Mesenchymal stem cell (in vitro differentiated cells and primary cell): Measurements from ENCODE around the gene CCDC73.

ENCODE experiments used
- DNase-seq: peaks from one replicate; pipeline ENCODE4 v3.0.0-alpha.2; 2013
- H2AFZ ChIP-seq: one replicate; pipeline ENCODE4 v1.6.1; 2013; ENCODE audit warnings: low read depth, mild to moderate bottlenecking, control low read depth, inconsistent platforms, low read length, moderate library complexity
- H2AK5ac ChIP-seq: 2 replicates; pipeline ENCODE4 v1.6.1; 2013; ENCODE audit warnings: low read length, moderate library complexity, mild to moderate bottlenecking, inconsistent platforms; ENCODE audit not compliant: severe bottlenecking
- H2BK120ac ChIP-seq: one replicate; pipeline ENCODE4 v1.6.1; 2013; ENCODE audit warnings: low read depth, mild to moderate bottlenecking, inconsistent platforms, low read length, moderate library complexity
- H2BK12ac ChIP-seq, 2 experiments: one replicate each; pipeline ENCODE4 v1.6.1; 2013; ENCODE audit warnings: inconsistent platforms in 2 of 2, low read length in 2 of 2, mild to moderate bottlenecking in 2 of 2, moderate library complexity in 2 of 2, control low read depth in 1 of 2
- H2BK15ac ChIP-seq: one replicate; pipeline ENCODE4 v1.6.1; 2013; ENCODE audit warnings: mild to moderate bottlenecking, low read depth, inconsistent platforms; ENCODE audit not compliant: poor library complexity, severe bottlenecking
- H2BK5ac ChIP-seq: 2 replicates; pipeline ENCODE4 v1.6.1; 2013; ENCODE audit warnings: low read depth, mild to moderate bottlenecking, low read length, control low read depth, inconsistent platforms; ENCODE audit not compliant: poor library complexity, severe bottlenecking
- H3K14ac ChIP-seq, 2 experiments: one replicate each; pipeline ENCODE4 v1.6.1; 2013; ENCODE audit warnings: inconsistent platforms in 2 of 2, low read length in 2 of 2, control low read depth in 1 of 2, mild to moderate bottlenecking in 1 of 2, moderate library complexity in 1 of 2
- H3K18ac ChIP-seq, 2 experiments: one replicate each; pipeline ENCODE4 v1.6.1; 2013; ENCODE audit warnings: inconsistent platforms in 2 of 2, low read length in 2 of 2, control low read depth in 1 of 2, low read depth in 1 of 2, mild to moderate bottlenecking in 1 of 2
- H3K23ac ChIP-seq, 2 experiments: one replicate each; pipeline ENCODE4 v1.6.1; 2013; ENCODE audit warnings: inconsistent platforms in 2 of 2, low read length in 2 of 2, mild to moderate bottlenecking in 2 of 2, moderate library complexity in 2 of 2, control low read depth in 1 of 2
- H3K27ac ChIP-seq: 2 replicates; pipeline ENCODE4 v1.5.1; 2013; ENCODE audit warnings: mild to moderate bottlenecking, moderate library complexity, low read length, control low read depth, inconsistent platforms; ENCODE audit not compliant: poor library complexity, severe bottlenecking
- H3K27me3 ChIP-seq, 2 experiments: 2 replicates each; pipeline versions ENCODE4 v1.6.1 to v1.7.0; 2013; ENCODE audit warnings: low read length in 2 of 2, mild to moderate bottlenecking in 2 of 2, moderate library complexity in 2 of 2, control low read depth in 1 of 2, inconsistent platforms in 1 of 2; ENCODE audit not compliant: control insufficient read depth in 1 of 2, insufficient read depth in 1 of 2
- H3K36me3 ChIP-seq, 2 experiments: 2 replicates each; pipeline versions ENCODE4 v1.6.1 to v1.7.0; 2013; ENCODE audit warnings: low read length in 2 of 2, control low read depth in 1 of 2, inconsistent platforms in 1 of 2, low read depth in 1 of 2, mild to moderate bottlenecking in 1 of 2; ENCODE audit not compliant: insufficient read depth in 2 of 2, control insufficient read depth in 1 of 2
- H3K4ac ChIP-seq, 2 experiments: one replicate each; pipeline ENCODE4 v1.6.1; 2013; ENCODE audit warnings: inconsistent platforms in 2 of 2, low read length in 2 of 2, mild to moderate bottlenecking in 2 of 2, moderate library complexity in 2 of 2, control low read depth in 1 of 2, low read depth in 1 of 2
- H3K4me1 ChIP-seq: 2 replicates; pipeline ENCODE4 v1.6.1; 2013; ENCODE audit warnings: low read depth, low read length, control low read depth; ENCODE audit not compliant: control insufficient read depth, insufficient read depth
- H3K4me2 ChIP-seq: 2 replicates; pipeline ENCODE4 v1.6.1; 2013; ENCODE audit warnings: low read length, mild to moderate bottlenecking, inconsistent platforms; ENCODE audit not compliant: poor library complexity, severe bottlenecking
- H3K4me3 ChIP-seq, 2 experiments: 2 replicates each; pipeline versions ENCODE4 v1.5.1 to v1.7.0; 2013; ENCODE audit warnings: low read length in 2 of 2, mild to moderate bottlenecking in 2 of 2, control low read depth in 1 of 2, low read depth in 1 of 2; ENCODE audit not compliant: insufficient read depth in 1 of 2
- H3K79me1 ChIP-seq: replicated peaks from 2 replicates; pipeline ENCODE4 v1.6.1; 2013; ENCODE audit warnings: mild to moderate bottlenecking, control low read depth, low read length, inconsistent platforms; ENCODE audit not compliant: poor library complexity, severe bottlenecking
- H3K9ac ChIP-seq: 2 replicates; pipeline ENCODE4 v1.7.0; 2013; ENCODE audit warnings: mild to moderate bottlenecking, low read length, moderate library complexity
- H3K9me3 ChIP-seq: 2 replicates; pipeline ENCODE4 v1.7.0; 2013; ENCODE audit warnings: mild to moderate bottlenecking, low read length; ENCODE audit not compliant: control insufficient read depth
- H4K8ac ChIP-seq: one replicate; pipeline ENCODE4 v1.6.1; 2013; ENCODE audit warnings: inconsistent platforms, mild to moderate bottlenecking, low read length, moderate library complexity
- H4K91ac ChIP-seq: one replicate; pipeline ENCODE4 v1.6.1; 2013; ENCODE audit warnings: mild to moderate bottlenecking, low read length, inconsistent platforms
- WGBS: methylation state at CpG from one replicate; pipeline ENCODE4 v1.1.7; 2013; ENCODE audit warnings: mixed read lengths; 5-methylcytosine and 5-hydroxymethylcytosine counted together

Gene CCDC73

DNA sequence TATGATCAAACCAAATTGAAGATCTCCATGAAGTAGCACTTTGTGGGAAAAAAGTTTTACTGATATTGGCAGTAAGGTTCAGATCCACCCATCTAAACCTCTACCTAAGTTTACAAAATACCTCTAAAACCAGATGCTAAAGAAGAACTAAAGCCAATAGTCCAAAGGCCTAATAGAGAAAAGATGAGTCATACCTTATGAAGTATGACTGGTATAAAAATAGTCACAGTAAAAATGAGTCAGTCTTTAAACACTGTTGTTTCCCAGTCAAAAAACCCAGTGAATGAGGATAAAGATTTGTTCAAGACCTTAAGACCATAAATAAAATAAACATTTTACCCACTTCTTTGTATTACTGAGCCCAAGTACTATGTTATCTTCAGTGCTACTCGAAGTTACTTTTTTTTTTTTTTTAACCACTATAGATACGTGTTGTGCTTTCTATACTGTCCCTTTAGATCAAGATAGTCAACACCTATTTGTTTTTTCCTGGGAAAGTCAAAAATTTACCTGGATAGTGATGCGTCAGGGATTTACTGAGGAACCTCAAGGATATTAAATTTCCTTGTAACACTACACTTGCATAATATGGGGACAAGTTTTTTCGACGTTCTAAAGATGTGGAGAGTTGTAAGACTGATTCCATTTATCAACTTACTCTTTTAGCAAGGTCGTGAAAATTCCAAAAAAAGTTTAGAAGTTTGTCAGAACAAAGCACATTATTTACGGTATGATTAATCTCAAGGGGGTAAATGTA, 87.3 kb downstream of the CCDC73 start:
- Histone ChIP-seq H3K23ac (no peak overlapping the region), H2BK120ac (no peak overlapping the region), H3K27ac (no peak overlapping the region), H4K8ac (no peak overlapping the region), H3K9ac (peak overlapping the region; percentile 71), H2BK5ac (no peak overlapping the region), H3K36me3 (no peaks in the 10 kb centered on the region), H3K79me1 (no peaks in the 10 kb centered on the region), H4K91ac (no peak overlapping the region), H2AK5ac (no peak overlapping the region), H3K14ac (no peak overlapping the region), H3K18ac (no peak overlapping the region), H3K27me3 (peaks cover 0 to 6% of the 10 kb centered on the region in 2 experiments), H2BK15ac (no peak overlapping the region), H2AFZ (no peak overlapping the region), H3K9me3 (no peaks in the 10 kb centered on the region), H3K4me2 (no peak overlapping the region), H3K4me1 (no peaks in the 10 kb centered on the region), H2BK12ac (no peak overlapping the region), H3K4ac (no peak overlapping the region), H3K4me3 (no peak overlapping the region)
- 80% methylated on average over 1 of the region's 7 CpGs for WGBS
- DNase-seq, result peak; percentile 63

DNA sequence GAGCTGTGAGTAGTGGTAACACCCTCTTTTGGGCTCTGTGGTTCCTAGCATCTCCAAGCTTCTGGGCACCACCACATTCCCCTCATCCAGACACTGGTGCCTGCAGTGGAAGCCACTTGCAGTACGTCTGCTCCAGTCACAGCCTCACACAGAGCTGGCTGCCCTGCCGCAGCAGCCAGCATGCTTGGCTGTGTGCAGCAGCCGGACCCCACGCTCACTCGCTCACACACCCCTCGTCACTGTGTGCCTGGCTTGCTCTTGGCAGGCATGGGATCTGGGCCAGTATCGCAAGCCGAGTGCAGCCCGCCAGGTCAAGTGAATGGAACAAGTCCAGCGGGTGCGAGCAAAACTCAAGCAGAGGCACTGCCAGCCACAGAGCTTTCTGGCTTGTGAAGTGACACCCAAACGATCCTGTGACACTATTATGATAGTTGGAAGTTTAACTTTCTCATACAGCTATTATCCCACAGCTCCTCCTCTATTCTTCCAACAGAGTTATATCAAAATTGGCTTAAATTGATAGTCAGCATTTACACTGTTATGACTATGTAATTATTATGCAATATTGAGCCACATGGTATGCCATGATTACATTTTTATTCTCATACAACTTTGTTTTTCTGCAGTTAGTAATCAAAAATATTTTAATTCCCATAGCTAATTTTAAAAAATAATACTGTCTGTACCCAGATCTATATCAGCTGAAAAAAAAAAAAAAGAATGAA, 89.0 kb downstream of the CCDC73 start:
- Histone ChIP-seq H2BK120ac (no peak overlapping the region), H2BK12ac (no peak overlapping the region), H3K23ac (no peak overlapping the region), H4K91ac (no peak overlapping the region), H3K4me1 (no peaks in the 10 kb centered on the region), H4K8ac (no peak overlapping the region), H3K9ac (no peak overlapping the region), H3K18ac (no peak overlapping the region), H3K9me3 (no peaks in the 10 kb centered on the region), H3K4me2 (no peak overlapping the region), H2BK5ac (no peak overlapping the region), H2AK5ac (no peak overlapping the region), H3K14ac (peak overlapping the region in 1 of 2 experiments; percentile 19), H2AFZ (no peak overlapping the region), H3K4me3 (no peak overlapping the region), H3K4ac (no peak overlapping the region), H3K36me3 (no peaks in the 10 kb centered on the region), H2BK15ac (no peak overlapping the region), H3K79me1 (no peaks in the 10 kb centered on the region), H3K27ac (no peak overlapping the region), H3K27me3 (peaks cover 0 to 6% of the 10 kb centered on the region in 2 experiments)
- WGBS, result 95% methylated on average over 10 of the region's 12 CpGs
- no peak for DNase-seq

DNA sequence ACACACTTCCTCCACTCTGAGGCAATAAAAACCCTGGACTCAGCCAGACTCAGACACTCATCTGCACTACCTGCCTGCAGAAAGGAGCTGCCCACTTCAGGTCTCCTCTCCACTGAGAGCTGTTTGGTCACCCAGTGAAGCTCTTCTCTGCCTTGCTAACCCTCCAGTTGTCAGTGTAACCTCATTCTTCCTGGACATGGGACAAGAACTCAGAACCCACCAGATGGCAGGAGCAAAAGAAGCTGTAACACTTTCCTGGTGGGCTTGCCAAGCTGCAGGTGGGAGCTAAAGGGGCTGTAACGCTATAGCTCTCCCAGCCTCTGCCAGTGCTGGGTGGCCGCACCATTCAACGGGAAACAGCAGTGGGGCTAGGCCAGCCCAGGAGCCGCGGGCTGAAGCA, 89.7 kb downstream of the CCDC73 start:
- no peak overlapping the region for H2AFZ ChIP-seq
- no peak overlapping the region for H3K18ac ChIP-seq
- peaks cover 0 to 6% of the 10 kb centered on the region in 2 experiments for H3K27me3 ChIP-seq
- H2BK120ac ChIP-seq, result no peak overlapping the region
- H3K23ac ChIP-seq, result peak overlapping the region in 1 of 2 experiments; percentile 32
- WGBS, result 100% methylated on average over 3 of the region's 5 CpGs
- no peaks in the 10 kb centered on the region for H3K4me1 ChIP-seq
- no peaks in the 10 kb centered on the region for H3K79me1 ChIP-seq
- H4K91ac ChIP-seq, result no peak overlapping the region
- no peaks in the 10 kb centered on the region for H3K9me3 ChIP-seq
- H3K14ac ChIP-seq, result no peak overlapping the region
- H3K4ac ChIP-seq, result no peak overlapping the region
- H4K8ac ChIP-seq, result no peak overlapping the region
- no peak for DNase-seq
- H2BK15ac ChIP-seq, result no peak overlapping the region
- H3K27ac ChIP-seq, result no peak overlapping the region
- H2BK12ac ChIP-seq, result no peak overlapping the region
- no peak overlapping the region for H3K9ac ChIP-seq
- H3K4me2 ChIP-seq, result no peak overlapping the region
- no peak overlapping the region for H3K4me3 ChIP-seq
- no peak overlapping the region for H2AK5ac ChIP-seq
- H3K36me3 ChIP-seq, result no peaks in the 10 kb centered on the region
- no peak overlapping the region for H2BK5ac ChIP-seq

DNA sequence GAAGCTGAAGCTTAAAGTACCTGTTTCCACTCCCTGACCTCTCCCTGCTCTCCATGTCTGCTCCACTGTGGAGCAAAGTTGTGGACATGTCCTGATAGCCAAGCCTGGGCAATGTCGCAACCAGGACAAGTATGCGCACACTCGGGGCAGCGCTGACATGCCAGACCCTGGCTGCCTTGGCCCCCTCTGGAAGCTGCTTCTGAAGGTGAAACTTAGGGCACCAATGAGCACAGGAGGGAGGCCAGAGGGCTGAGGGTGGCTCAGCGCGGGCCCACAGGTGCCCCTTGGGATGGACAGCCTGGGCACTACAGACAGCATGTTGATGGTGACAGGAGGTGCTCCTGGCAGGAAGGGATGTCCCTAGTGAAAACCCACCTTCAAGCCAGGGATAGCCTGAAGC, 90.2 kb downstream of the CCDC73 start:
- H3K18ac ChIP-seq, result no peak overlapping the region
- H3K9me3 ChIP-seq, result no peaks in the 10 kb centered on the region
- DNase-seq, result no peak
- no peak overlapping the region for H3K27ac ChIP-seq
- no peaks in the 10 kb centered on the region for H3K79me1 ChIP-seq
- H2BK5ac ChIP-seq, result no peak overlapping the region
- no peak overlapping the region for H2BK12ac ChIP-seq
- no peaks in the 10 kb centered on the region for H3K4me1 ChIP-seq
- no peak overlapping the region for H3K23ac ChIP-seq
- peak overlapping the region; percentile 47 for H4K8ac ChIP-seq
- no peak overlapping the region for H2BK120ac ChIP-seq
- H3K4me2 ChIP-seq, result no peak overlapping the region
- no peak overlapping the region for H3K4ac ChIP-seq
- H3K4me3 ChIP-seq, result no peak overlapping the region
- H3K27me3 ChIP-seq, result peaks cover 0 to 6% of the 10 kb centered on the region in 2 experiments
- H3K14ac ChIP-seq, result no peak overlapping the region
- no peaks in the 10 kb centered on the region for H3K36me3 ChIP-seq
- no peak overlapping the region for H4K91ac ChIP-seq
- H2BK15ac ChIP-seq, result no peak overlapping the region
- H2AK5ac ChIP-seq, result no peak overlapping the region
- no peak overlapping the region for H2AFZ ChIP-seq
- 98% methylated on average over 6 of the region's 6 CpGs for WGBS
- no peak overlapping the region for H3K9ac ChIP-seq
